Effector CD8-positive, alpha-beta T cell (primary cell): ENCODE data around the gene TTC13.

Experiments used
- DNase-seq: peaks from one replicate; lab custom pipeline; 2025; lab: John Stamatoyannopoulos, UW

The TTC13 gene

DNA sequence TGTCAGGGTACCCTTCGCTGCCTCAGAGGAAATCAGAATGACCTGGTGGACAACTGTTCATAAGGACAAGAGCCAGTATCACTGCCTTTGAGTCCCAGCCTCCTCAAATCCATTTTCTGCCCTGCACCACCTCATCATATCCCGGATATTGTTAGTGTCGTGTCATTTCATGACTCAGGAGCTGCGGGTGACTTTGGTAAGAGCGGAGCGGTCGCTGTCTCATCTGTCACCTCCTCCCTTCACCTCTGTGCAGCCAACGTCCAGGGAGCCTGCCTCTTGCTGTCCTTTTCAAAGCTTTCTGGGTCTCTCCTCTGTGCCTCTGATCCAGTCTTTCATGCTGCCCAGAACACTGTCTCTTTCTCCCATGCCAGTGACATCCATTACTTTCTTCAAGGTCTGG lies 103.3 kb downstream of the TTC13 start:
- no peak for DNase-seq

DNA sequence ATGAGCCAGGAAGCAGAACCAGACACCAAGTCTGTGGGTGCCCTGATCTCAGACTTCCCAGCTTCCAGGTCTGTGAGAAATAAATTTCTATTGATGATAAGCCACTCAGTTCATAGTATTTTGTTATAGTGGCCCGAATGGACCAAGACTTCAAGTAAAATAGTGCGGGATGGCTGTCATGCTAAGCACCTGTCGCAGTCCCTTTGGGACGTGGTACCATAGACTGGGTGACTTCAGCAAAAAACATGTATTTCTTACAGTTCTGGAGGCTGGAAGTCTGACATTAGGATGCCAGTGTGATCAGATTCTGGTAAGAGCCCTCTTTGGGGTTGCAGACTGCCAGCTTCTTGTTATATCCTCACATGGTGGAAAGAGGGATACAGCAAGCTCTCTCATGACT lies 107.7 kb downstream of the TTC13 start:
- no peak for DNase-seq

DNA sequence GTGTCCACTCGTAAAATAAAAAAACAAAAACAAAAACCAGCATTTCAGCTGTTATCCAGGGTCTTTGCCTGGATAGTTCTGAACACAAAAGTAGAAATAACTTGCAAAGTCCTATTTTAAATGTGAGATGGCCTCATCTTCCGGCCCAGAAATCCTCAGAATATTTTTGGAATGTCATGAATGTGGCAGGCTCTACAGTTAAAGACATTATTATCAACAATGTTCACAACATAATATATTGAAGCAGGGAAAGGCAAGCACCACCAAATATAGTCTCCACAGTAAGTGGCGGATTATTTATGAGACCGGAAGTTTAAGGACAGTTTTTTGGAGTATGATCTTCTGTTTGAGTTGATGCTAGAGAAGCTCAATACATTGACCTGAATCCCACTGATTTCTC lies 109.2 kb downstream of the TTC13 start:
- DNase-seq, result no peak

DNA sequence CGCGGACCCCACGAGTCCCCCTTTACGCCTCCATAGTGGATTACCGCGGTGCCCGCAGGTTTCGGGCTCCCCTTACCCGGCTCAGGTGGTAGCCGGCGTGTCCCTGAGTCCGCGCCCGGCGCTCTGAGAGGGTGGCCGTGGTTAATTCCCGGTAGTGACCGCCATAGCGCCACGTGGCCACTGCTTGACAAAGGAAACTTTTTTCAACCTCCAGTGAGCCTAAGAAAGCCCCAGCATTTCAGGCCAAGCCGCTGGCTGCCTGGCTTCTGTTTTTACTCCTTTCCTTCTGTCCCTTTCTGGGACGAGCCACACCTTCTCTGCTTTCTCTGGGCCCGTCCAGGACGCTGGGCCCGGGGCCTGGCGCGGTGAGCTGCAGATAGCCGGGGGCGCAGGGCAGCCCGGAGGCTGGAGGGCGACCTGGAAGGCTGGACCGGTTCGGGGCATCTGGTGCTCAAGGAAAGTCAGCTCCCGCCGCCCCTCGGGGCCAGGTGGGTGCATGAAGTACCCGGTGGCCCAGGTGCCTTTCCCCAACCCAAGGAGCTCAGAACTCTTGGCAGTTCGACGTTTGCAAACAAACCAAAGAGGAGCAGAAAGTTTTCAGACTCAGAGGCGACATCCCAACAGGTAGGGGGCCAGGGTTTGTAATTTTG lies 109.8 kb downstream of the TTC13 start:
- DNase-seq, result no peak

DNA sequence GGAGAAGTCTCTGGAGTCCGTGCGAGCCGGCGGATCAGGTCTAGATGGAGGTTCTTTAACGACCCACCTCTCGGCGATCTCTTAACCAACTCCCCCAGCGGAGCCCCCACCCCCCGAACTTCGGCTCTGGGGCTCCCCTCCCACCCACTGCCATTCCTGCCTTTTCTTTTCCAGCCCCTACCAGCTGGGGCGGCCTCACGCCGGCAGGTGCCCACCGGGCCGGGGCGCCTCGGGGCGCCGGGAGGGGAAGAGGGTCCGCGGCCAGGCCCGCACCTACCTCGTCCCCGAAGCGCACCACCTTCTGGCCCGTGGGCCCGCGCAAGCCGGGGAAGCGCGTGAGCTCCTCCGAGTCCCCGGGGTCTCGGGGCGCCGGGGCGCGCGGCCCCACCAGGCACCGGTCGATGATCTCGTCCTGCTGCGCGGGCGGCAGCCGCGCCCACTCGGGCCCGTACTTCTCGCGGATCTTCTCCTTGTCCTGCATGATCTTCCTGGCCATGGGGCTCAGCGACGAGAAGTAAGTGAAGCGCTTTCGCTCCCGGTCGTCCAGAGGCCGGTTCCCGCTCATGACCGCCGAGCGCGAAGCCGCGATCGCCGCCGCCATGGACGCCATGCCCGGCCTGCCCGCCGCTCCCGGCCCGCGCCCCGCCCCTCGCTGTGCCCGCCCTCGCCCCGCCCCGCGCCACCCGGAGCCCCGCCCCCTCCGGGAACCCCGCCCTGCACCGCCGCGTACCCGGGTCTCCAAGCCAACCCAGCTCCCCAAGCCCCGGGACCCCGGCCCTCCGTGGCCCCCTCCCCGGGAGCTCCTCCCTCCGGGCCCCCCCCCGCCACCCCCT lies 110.5 kb downstream of the TTC13 start, which contains the start of gene C1orf198:
Gene C1orf198 (minus strand): TSS at position 619 of the 833 bp plus-strand sequence. CDS start 9 bp downstream, at position 610.
- peak; percentile 73 for DNase-seq

DNA sequence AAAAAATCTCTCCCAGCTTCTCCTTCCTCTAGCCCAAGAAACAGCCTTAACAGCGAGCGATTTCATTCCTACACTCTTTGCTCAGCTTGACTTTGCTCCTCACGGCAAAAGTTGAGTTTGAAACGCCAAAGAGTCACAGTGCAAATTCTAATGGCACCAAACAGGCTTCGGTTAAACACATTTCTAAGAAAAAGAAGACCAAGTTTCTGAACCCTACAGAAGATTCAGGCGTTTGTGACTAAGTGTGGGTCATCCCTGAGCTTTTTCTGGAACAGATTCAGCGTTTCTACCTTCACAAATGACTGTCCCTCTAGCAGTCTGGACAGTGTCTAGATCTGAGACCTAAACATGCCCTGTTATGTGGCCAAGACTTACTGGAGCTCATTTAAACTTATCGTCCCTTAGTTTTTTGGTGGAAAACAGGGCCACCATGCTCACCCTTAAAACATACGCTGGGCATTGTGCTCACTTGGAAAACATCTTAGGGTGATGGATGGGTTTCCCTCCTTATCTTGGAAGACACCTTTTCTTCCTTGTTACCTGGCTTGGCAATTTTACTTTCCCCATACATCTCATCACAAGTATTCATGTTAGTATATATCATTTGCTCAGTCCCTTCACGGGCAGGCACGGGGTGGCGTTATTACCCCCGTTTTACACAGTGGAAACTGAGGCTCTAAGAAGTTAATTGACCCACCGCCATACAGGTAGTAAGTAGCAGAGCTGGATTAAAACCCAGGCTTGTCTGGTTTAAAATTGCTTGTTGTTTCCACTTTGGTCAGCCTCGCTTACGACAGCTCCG lies 111.4 kb downstream of the TTC13 start:
- no peak for DNase-seq

DNA sequence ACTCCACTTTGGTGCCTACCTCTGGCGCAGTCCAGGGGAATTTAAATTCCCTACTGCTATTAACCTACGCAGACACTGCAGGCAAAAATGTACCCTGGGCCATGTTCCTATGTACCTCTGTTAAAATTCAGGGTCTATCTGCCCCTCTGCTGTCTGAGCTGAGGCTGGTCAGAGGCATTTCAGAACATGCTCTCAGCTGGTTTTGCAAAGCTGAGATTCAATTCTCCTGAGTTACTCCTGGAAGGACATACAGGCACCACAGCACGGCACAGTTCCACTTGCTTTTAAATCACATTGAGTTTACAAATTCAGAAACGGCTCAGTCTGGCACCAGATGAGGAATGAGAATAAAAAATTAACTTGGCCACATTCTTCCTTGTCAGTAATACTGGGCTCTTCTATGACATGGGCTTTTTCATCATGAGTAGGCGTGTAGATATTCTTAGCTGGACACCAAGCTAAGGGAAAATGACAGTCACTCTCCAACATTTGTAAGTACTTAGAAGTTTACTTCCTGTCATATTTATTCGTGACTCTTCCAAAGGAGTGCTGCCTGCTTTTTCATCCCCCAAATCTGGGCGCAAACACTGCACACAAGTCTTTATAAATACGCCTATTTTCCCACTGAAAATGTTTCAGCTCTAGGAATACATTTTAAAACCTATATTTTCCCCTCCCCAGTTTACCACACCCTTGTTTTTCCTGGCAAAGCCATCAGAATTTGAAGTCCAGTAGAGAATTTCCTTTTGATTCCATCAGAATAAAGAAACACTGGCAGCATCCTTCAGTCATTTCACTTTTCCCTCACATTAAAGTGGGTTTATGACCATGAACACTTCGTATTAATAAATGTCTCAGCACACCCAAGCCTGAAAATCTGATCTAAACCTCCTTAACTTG lies 112.2 kb downstream of the TTC13 start:
- DNase-seq, result no peak

DNA sequence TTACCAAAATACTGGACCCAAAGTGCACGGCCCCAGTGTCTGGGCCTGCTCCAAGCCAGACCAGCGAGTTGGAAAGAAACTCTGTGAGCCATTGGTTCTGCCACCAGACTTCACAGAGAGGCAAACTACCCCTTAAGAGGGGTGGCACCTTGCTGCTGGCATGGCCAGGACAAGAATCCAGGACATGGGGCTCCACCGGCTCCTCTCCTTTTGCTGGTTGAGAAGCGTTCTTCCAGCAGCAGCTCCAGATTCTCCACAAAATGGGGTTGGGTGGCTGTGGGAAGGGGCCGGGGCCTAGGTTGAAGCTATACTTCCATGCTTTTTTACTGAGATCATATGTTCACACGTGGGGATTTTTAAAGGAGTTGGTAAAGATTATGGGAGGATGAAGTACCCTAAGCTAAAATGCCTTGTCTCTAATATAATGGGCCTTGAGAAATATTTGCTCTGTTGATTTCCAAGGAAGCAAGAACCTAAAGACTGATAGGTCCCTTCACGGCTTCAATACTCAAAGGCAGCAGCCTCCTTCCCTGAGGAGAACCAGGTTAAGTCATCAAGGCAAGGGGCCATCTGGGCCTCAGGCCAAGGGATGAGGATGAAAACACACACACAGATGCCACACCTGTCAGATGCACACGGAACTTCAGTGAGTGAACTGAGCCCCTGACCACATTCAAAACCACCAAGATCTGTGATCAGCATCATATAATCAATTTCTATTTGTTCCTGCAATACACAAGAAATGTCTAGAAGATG lies 113.4 kb downstream of the TTC13 start:
- DNase-seq, result no peak

DNA sequence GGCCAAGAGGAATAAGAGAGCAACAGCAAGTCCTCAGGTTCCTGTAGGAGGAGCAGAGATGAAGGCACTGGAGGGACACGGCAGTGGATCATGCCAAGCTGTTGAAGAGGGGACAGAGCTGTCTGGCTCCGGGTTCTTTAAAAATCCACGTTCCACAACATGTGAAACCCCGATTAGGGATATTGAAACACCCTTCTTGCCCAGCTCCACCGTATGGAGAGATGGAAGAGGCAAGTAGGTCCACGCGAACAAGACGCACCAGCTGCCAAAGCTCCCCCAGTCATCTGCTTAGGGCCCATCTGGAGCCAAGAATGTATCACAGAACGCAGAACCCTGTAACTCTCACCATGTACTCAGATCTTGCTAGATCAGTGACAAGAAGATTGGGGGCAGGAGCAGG lies 114.2 kb downstream of the TTC13 start:
- DNase-seq, result no peak

DNA sequence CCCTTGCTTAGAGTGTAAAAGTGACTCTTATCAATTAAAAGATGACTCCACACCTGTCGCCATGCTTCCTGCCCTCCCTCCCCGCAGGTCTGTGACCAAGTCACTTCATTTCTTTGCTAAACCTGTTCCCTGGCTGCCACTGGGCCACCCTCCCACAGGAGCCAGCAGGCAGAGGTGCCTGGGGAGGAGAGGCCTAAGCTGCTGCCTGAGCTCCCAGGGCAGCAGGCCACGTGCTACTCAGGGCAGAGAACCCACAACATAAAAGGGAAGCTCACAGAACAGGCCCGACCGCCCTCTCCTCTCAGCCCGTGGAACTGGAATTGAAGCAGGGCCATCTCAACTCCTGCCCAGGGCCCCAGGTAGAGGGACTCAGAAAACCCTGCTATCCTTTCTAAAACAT lies 115.2 kb downstream of the TTC13 start:
- DNase-seq, result no peak

DNA sequence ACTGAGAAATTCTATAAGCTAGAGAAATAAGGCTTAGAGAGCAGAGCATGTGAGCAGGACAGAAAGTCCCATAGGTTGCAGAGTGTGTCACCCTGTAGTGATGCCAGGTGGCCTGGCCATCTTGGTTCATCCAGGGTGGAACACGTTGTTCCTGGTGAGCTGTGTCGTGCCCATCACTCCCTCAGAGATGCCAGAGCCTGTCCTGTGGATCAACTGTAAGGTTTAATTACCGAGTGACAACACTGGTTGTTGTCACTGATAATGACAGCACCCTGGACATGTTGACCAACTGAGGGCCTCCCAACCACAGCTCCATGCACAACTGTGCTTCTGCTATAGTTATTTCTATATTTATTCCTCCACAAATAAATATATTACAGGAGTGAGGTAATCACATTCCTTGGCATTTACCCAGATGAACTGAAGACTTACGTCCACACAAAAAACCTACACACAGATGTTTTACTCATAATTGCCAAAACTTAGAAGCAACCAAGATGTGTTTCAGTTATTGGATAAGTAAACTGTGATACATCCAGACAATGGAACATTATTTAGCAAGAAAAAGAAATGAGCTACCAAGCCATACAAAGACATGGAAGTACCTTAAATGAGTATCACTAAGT lies 116.6 kb downstream of the TTC13 start:
- no peak for DNase-seq

DNA sequence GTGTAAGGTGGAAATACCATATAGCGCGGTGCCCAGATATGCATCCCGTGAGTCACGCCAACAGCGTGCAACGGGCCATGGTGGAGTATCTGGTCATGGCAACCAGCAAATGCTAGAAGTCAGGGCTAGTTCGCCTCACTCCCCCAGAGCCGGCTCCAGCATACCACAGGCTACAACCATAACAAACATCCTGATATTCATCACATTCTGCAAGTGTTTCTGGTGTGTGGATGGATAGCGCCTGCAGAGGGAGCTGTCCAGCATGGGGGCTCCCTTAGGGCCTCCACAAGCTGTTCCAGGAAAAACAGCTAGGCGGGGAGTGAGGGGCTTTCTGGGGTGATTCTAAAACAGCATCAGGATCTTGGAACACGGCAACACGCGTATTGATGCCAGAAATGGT lies 117.2 kb downstream of the TTC13 start:
- no peak for DNase-seq

DNA sequence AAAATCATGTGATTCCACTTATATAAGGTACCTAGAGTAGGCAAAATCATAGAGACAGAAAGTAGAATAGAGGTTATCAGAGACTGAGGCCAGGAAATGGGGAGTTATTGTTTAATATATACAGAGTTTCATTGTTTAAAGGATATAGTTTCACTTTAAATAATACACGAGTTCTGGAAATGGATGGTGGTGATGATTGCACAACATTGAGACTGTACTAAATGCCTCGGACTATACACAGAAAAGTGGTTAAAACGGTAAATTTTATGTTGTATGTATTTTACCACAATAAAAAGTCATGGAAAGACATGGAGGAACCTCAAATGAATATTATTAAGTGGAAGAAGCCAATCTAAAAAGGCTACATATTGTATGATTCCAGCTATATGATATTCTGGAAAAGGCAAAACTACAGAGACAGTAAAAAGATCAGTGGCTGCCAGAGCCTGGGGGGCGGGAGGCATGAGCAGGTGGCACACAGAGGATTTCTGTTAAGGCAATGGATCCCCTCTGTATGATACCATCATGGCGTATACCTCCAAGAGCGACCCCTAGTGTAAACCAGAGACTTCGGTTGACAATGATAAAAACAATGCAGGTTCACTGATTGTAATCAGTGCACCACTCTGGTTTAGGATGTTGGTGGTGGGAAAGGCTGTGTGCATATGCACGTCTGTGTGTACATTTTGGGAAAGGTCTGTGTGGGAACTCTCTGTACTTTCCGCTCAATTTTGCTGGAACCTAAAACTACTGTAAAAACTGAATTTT lies 117.9 kb downstream of the TTC13 start:
- DNase-seq, result no peak

DNA sequence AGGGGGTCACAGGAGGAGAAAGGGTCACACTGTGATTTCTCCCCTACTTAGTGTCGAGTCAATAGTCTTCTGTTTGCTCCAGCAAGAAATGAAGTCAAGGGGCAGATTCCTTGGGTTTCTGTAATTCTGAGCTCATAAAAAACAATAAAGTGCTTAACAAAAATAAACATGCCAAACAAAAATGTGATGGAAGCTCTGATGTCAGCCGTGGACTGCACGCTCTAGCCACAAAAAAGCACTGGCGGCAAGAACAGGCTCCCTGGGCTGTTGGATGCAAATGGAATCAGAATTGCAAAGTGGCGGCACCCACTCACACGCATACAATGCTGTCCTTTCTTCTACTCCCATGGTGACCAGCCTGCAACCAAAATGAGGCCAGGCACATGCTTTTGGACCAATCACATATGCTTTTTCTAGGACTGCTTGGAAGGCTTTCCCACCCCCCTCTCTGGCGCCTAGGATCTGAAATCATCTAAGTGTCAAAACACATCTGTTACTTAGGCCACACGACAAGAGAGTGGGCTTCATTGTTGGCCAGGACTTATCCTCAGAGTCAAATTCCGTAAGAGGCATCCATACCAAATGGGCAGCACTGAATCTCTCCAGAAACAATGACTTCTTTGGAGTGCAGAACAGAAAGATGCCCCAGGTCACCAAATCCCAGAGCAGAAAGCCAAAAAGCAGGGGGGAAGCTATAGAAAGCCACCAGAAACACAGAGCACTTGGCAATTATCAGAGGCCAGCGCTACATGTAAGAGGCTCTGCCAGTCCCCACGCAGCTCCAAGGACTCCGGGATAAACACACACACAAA lies 119.5 kb downstream of the TTC13 start:
- DNase-seq, result no peak

DNA sequence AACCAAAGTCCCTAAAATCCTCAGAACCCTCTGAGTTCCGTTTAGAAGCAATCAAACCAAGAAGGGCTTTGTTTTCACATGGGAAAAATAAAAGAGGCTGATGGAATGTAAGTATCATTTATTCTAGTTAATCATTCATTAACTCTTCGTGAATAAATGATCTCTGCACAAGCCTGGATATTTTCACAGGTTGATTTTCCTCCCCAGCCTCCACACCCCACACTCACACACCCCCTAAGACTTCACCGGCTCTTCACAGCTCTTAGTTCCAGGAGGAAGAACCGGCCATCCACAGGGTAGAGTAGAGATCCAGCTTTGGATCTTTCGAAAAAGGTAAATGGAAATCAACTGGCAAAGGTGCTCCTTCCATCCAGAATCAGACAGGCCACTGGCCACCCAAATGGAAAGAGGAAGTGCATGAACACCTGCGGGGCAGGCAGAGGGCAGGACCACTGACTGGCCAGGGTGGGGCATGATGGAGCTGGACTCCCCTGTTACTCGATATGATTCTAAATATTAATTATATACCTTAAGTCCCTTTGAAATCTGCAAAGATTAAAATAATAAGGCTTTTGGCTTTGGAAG lies 120.3 kb downstream of the TTC13 start:
- no peak for DNase-seq

DNA sequence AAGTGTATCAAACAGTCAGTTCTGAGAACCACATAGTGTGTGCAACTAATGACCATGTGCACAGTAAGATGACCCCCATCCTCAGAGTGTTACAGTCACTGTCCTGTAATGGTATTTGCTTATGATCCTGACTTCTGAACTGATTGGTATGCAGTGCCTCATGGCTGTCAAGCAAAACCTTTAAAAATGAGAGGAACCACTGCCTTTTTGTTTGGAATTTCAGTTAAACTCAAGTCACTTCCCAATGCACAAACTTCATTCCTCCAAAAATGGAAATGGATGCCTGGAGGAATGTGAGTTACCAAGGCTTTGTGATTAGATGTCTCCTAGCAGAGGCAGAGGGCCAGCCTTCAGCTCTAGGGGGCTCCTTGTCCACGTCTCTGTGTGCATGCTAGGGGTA lies 120.8 kb downstream of the TTC13 start:
- no peak for DNase-seq

DNA sequence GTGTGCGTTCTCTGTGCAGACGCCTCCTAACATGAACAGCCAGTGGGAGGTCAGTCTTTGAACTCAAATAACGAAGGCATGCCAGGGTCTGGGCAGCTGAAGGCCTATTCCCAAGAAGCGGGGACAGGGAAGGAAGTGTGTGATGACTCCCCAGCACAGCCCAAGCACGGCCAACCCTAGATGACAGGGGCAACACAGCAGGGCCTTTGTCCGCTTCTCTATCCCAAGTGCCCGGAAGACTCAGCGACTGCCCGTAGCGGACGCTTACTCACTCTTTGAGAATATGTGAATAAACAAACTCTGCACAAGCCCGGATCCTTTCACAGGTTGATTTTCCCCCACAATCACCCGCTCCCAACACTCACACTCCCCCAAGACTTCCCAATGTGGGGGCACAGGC lies 121.6 kb downstream of the TTC13 start:
- no peak for DNase-seq
